Activated CD4-positive, CD25-positive, alpha-beta regulatory T cell treated with anti-CD3 and anti-CD28 coated beads, Interleukin-2, amount 50 U/mL, for 72 hours (primary cell): ENCODE measurements around the gene FOXN3.
"Not testable (repeated sequence)": the region's sequence is repeated elsewhere in the genome, so short reads cannot be mapped to it uniquely, and the experiment has no call there.

Experiments
- DNase-seq: peaks from one replicate; pipeline ENCODE4 v3.0.0; 2021

FOXN3 gene

DNA sequence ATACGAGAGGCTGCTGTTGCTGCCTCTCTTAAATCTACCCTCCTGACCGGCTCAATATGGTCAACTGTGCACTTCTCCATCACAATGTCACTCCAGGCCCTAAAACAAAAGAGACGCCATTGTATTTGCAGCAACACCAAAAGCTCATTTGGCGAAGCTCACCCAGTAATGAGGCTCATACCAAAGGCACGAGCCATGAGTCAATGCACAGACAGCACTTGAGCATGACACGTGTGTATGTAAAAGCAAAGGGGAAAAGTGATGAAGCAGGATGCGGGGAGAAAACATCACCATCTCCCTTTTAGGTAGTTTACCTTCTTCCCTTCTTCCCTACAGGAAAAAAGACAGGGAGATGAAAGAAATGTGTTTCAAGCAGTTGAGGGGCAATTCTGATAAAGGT is 150.3 kb downstream of the FOXN3 start:
- no peak for DNase-seq

GRCh38 chr14:89265234-89265633 is 151.8 kb downstream of the FOXN3 start:
- no peak for DNase-seq

DNA sequence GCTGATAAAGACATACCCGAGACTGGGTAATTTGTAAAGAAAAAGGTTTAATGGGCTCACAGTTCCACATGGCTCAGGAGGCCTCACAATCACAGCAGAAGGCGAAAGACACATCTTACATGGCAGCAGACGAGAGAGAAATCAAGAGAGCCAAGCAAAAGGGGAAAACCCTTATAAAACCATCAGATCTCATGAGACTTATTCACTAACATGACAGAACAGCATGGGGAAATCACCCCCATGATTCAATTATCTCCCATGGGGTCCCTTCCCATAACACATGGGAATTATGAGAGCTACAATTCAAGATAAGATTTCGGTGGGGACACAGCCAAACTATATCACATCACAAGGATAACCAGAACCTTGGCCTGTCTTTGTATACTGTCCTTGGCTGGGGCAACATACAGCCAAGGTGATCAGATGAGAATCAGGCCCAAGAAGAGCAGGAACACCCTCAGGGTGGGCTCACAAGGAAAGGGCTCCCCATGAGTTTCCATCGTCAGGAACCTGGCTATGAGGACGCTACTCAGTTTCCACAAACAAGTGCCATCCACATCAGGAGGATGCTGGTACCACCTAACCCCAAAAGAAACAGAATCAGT is 152.7 kb downstream of the FOXN3 start:
- no peak for DNase-seq

DNA sequence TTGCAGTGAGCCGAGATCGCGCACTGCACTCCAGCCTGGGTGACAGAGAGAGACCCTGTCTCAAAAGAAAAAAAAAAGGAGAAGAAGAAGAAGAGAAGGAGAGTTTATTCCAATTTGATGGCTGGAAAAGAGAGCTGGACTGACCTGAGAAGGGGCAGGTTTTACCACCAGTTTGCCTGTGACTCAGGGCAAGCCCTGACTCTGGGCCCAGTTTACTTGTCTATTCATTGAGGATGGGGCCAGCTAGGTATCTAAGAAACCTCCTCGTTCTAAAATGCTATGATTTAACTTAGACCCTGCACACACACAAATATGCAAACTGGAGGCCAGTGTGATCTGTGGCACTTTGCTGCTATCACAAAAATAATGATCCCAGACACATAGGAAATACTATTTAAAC is 155.0 kb downstream of the FOXN3 start:
- no peak for DNase-seq

DNA sequence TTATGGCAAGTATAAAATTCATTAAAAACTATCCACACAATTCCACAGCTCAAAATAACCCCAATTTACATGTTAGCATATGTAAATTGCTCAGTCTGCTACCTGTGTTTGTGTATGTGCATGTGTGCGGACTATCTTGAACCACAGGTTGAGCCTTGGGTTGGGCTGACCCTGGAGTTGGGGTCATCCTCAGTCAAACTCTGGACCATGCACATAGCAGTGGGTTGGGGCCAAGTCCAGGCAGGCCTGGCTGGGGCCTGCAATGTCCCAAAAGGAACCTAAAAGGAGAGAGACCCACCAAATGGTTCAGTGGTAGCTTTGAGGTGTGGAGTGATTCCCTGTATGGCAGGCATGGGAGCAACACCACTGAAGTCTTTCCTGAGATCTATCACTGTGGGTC is 156.1 kb downstream of the FOXN3 start:
- DNase-seq, result no peak

GRCh38 chr14:89259951-89260609 is 157.0 kb downstream of the FOXN3 start:
- DNase-seq, result no peak

DNA sequence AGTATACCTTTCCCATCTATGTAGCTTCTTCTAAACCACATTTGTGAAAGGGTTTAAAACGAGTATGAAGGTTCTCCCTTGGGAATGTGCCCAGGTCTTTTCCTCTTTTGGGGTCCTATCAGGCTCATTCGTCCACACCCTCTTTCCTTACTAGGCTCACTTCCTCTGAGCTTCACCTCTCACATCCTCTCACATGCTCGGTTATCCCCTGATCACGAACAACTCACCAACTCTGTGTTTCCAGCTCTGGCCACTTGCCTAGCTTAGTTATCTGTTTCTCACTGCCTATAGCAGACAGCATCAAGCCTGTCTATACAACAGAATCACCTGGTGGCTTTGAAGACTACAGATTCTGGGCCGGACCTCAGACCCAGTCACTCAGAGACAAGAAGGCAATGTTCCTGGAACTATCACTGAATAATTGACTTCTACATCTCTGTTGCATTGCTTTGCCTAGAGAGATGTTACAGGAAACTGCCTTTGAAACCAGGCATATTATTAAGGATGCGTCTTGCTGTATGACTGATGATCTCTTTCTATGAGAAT is 158.2 kb downstream of the FOXN3 start:
- no peak for DNase-seq

GRCh38 chr14:89256951-89257350 is 160.1 kb downstream of the FOXN3 start:
- DNase-seq, result no peak

- no peak for DNase-seq
Observed at GRCh38 chr14:89256283-89256682, 160.8 kb downstream of the FOXN3 start.

DNA sequence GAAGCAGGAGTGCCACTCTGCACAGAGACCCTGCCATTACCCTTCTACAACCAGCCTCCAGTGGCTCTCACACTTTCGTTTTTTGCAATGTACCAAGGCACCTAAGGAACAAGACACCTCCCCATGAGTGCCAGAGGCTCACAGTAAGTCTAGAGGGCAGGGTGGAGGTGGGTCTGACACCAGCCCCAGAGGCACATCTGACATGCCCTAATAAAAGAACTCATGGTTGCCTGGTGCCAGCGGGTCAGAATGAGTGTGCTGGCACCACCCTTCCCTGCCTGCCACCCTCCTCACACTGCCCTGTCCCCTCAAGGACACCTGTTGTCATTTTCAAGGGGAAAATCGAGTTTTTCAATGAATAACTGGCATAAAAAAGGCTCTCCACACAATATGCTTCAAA is 161.2 kb downstream of the FOXN3 start:
- no peak for DNase-seq

GRCh38 chr14:89255012-89255411 is 162.0 kb downstream of the FOXN3 start:
- no peak for DNase-seq

- DNase-seq, result no peak
Observed at GRCh38 chr14:89254166-89254909, 162.7 kb downstream of the FOXN3 start.

- no peak for DNase-seq
Observed at GRCh38 chr14:89252887-89253532, 164.0 kb downstream of the FOXN3 start.

GRCh38 chr14:89251061-89251460 is 166.0 kb downstream of the FOXN3 start:
- DNase-seq, result no peak

GRCh38 chr14:89250655-89250975 is 166.4 kb downstream of the FOXN3 start:
- DNase-seq, result not testable (repeated sequence)

DNA sequence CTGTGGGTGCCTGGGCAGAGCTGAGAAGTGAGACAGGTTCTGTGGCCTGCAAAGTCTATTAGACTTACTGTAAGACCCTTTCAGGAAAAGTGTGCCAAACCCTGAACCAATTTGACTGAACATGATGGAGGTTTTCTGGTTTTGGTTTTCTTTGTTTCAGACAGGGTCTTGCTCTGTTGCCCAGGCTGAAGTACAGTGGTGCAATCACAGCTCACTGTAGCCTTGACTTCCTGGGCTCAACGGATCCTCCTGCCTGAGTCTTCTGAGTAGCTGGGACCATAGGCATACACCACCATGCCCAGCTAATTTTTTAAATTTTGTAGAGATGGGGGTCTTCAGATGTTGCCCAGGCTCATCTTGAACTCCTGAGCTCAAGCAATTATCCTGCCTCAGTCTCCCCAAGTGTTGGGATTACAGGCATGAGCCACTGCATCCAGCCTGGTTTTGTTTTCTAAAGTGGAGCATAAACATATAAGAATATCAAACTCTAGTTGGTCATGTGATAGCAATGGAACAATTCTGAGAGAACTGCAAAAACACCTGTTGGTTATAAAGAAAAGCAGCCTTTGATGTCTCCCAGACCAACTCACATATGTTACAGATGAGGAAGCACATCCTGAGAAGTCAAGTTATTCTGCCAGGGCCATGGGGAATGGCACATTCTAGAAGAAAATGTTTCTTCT is 166.9 kb downstream of the FOXN3 start:
- no peak for DNase-seq

DNA sequence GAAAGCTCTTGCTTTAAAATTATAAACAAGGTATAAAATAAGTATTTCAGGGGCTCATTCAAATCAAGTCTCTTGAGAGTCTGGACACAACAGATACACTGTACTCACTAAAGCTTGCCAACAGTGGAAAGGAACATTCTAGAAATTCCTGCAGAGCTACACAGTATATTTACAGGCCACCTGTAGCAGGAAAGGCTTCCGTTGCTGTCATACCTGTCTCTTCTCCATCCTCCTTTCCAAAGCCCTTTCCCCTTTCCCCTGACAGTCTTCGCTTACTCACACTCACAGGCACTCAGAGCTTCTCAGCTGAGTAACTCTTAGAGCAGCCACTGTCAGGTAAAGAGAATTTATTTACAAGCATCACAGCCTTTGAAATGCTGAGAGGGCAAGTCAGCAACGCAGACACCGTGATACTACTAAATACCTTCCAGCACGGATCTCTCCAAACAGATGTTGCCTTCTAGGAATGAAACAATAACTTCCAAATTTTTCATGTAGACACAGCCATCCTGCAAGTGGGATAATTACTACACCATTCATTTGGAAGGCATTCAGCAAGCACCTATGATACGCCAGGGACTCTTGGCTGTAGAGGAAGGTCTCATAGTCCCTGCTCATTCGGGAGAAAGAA is 167.9 kb downstream of the FOXN3 start:
- no peak for DNase-seq

DNA sequence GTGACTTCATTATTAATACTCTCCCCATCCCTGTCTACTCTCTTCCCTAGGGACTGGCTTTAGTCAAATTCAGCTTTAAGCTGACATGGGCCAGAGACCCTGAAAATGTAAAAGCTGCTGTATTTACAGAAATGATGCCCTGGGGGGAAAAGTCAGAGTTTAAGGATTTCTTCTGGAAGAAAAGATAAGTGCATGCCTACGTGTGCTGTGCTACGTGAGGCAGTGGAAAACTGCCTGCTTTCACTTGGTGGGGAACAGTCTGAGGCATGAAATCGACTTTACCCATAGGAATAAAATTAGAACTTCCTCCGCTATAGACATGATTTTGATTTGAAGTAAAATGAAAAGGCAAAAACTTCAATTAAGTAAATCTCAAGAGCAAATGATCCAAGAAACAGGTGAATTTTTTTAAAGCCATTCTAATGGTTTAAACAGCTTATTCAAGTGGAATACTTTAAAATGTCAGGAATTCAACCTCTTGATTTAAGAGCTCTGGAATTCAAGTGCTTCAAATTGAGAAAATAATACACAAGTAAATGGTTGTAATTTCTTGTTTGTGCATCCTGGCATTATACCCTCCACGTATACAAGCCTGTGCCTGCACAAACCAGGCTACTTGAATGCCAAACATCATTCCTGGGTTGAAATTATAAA is 168.5 kb downstream of the FOXN3 start:
- no peak for DNase-seq

DNA sequence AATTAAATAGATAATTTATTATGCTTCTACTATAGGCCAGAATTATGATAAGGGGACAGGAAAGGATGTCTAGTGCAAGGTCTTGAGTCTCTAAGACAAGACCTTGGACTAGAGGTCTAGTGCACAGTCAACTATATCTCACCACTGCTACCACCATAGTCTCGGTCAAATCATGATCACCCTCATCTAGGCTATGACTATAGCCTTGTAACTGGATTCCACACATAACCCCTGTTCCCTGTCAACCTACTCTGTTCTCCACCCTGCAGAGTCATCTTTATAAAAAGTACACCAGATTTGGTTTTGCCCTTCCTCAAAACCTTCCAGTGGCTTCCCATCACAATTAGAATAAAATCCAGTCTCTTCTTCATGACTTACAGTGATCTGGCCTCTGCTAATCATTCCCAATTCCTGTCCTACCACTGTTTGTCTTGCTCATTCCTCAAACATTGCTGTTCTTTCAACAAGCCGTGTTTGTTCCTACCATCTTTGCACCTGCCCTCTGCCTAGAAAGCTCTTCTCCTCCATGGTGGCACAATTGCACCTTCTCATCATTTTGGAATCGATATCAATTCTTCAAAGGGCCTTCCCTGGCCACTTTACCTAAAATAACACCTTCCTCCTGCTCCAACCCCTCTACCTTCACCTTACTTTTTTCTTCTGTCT is 169.4 kb downstream of the FOXN3 start:
- no peak for DNase-seq

GRCh38 chr14:89246290-89246689 is 170.7 kb downstream of the FOXN3 start:
- no peak for DNase-seq

DNA sequence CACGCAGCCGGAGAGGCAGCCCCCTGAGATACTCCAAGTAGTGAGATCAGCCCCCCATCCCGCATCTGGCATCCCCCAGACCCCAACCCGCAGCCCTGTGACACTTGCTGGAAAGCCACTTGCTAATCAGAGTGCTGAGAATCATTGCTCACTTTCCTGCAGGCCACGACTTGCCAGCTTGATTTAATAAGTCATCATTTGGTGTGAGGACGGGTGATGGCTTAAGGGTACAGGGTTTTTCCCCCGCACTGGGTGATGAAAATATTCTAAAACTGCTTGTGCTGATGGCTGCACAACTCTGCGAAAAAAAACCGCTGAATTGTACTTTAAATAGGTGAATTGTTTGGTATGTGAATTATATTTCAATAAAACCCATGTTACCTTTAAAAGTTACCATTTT is 171.2 kb downstream of the FOXN3 start:
- DNase-seq, result no peak
